Islet of Langerhans (tissue), 1 donor: ENCODE measurements around the gene UGT2B11.
"Not testable (repeated sequence)": the region's sequence is repeated elsewhere in the genome, so short reads cannot be mapped to it uniquely, and the experiment has no call there.

ENCODE experiments used
- FAIRE-seq: peaks from one replicate; lab custom pipeline; 2011; peaks lifted over from hg19 to GRCh38; lab: Jason Lieb, UNC

Gene UGT2B11

DNA sequence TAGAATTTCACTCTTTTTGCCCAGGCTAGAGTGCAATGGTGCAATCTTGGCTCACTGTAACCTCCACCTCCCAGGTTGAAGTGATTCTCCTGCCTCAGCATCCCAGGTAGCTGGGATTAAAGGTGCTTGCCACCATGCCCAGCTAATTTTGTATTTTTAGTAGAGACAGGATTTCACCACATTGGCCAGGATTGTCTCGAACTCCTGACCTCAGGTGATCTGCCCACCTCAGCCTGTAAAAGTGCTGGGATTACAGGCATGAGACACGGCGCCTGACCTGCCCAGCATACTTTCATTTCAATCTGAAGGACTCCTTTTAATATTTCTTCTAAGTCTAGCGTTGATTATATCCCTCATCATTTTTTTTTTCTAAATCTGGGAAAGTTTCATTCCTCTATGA, 45.4 kb downstream of the UGT2B11 start:
- FAIRE-seq, result not testable (repeated sequence)

DNA sequence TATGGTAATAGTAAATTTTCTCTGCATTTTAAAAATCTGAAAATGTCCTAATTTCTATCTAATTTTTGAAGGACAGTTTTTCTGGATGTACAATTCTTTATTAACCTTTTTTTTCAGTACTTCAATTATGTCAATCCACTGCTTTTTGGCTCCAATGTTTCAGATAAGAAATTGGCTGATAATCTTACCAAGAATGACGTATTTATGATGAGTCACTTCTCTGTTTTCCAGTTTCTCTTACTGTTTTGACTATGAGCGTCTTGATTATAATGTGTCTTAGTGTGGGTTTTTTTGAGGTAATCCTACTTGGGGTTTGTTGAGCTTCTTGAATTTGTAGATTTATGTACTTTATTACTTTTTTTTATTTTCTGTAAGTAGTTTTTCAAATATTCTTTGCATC, 47.2 kb downstream of the UGT2B11 start:
- peak; percentile 17 for FAIRE-seq

- not testable (repeated sequence) for FAIRE-seq
These were observed 48.2 kb downstream of the UGT2B11 start for GRCh38 chr4:69166376-69166775.

DNA sequence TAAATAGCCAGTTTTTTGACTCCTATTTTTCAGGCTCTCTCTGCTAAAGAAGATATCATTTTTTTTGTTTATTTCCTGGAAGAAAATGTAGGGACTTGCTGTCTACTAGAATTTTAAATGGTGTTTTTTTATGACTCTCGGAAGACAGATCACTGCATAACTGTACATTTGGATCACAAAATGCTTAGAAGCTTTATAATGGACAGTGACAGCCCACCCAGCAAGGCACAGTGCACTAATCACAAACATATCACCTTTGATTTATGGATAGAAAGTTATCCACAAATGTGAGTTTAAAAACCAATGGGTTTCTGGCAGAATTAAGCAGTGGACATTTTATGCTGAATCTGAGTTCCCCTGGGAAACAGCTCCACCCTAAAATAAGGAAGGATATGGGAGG, 48.8 kb downstream of the UGT2B11 start:
- not testable (repeated sequence) for FAIRE-seq

GRCh38 chr4:69156913-69157312, 57.6 kb downstream of the UGT2B11 start:
- no peak for FAIRE-seq

DNA sequence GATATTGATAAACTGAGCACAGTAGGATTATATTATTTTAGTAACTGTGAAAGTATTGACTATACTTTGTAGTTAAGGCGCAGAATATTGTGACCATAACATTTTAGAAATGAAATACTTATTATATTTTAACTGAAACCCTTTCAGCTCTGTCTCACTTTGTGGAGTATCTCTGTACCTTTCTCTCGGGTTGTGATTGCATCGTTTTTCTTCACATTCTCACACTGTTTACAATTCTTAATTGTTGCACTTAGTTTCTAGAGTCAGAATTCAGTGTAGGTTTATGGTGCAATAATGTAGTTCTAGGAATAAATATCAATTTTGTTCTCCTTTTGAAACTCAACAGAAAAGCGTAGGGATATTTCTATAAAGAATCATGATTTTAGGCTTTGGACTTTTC, 60.5 kb downstream of the UGT2B11 start:
- FAIRE-seq, result no peak
